VCaP (cell line): ENCODE results near the gene CRYL1.

Experiments used
- H3K27ac ChIP-seq: fragments of 450-650 bp; 2 replicates; pipeline ENCODE4 v1.5.1; 2017
- CTCF ChIP-seq: fragments of 450-650 bp; conservative IDR thresholded peaks from 2 replicates; pipeline ENCODE4 v1.5.1; 2017; ENCODE audit warnings: mild to moderate bottlenecking, moderate library complexity

The CRYL1 gene

GRCh38 chr13:20462921-20463320, 62.7 kb downstream of the CRYL1 start:
- no peak overlapping the region for H3K27ac ChIP-seq
- TF ChIP-seq CTCF, result no peak

GRCh38 chr13:20462533-20462915, 63.1 kb downstream of the CRYL1 start:
- H3K27ac ChIP-seq, result no peak overlapping the region
- no peak for TF ChIP-seq CTCF

- H3K27ac ChIP-seq, result no peak overlapping the region
- no peak for TF ChIP-seq CTCF
Measured at GRCh38 chr13:20461860-20462532, 63.7 kb downstream of the CRYL1 start.

- no peak overlapping the region for H3K27ac ChIP-seq
- TF ChIP-seq CTCF, result no peak
Measured at GRCh38 chr13:20461481-20461859, 64.2 kb downstream of the CRYL1 start.

GRCh38 chr13:20460761-20461160, 64.9 kb downstream of the CRYL1 start:
- no peak overlapping the region for H3K27ac ChIP-seq
- no peak for TF ChIP-seq CTCF

- TF ChIP-seq CTCF, result no peak
- H3K27ac ChIP-seq, result no peak overlapping the region
Measured at GRCh38 chr13:20457670-20458069, 68.0 kb downstream of the CRYL1 start.

- no peak overlapping the region for H3K27ac ChIP-seq
- no peak for TF ChIP-seq CTCF
Measured at GRCh38 chr13:20456737-20457136, 68.9 kb downstream of the CRYL1 start.
